PC-3 (cell line): ENCODE data around the gene NPR1. TPM values are rescaled to one million over a fixed set of nuclear protein-coding genes. Genes with fewer than 3 reads are reported as not detected.

ENCODE experiments used
- ATAC-seq: fragments of 200-7000 bp; cut with Tn5 transposase; 2 replicates; pipeline ENCODE4 v1.9.1; 2020; ENCODE audit warnings: mild to moderate bottlenecking, moderate library complexity
- BruUV-seq: library from RNA; stranded (reverse); fragments of 400-500 nt; replicated peaks from 2 replicates; lab custom pipeline; 2021; lab: Mats Ljungman, UMichigan
- CTCF ChIA-PET: fragments of 300-600 bp; sonication (Branson Sonifier 250); formaldehyde crosslinking; loops from one replicate; lab custom pipeline; 2022; ENCODE audit warnings: antibody characterized with exemption; lab: Charles Lee
- POLR2A ChIA-PET: fragments of 300-600 bp; sonication (Branson Sonifier 250); formaldehyde crosslinking; loops from one replicate; lab custom pipeline; 2022; ENCODE audit warnings: antibody characterized with exemption; ENCODE audit not compliant: unreplicated experiment; lab: Charles Lee
- DNase-seq: peaks from one replicate; pipeline ENCODE4 v3.0.0-alpha.2; 2015
- H2AFZ ChIP-seq: fragments of 300-600 bp; sonication (generic); 2 replicates; pipeline ENCODE4 v1.6.0; 2016; ENCODE audit warnings: antibody characterized with exemption, low read length
- H3F3A ChIP-seq: fragments of 300-600 bp; sonication (generic); one replicate; pipeline ENCODE4 v1.6.0; 2017; ENCODE audit warnings: antibody characterized with exemption, low read length, control low read depth, mild to moderate bottlenecking; ENCODE audit not compliant: unreplicated experiment
- H3K27ac ChIP-seq: fragments of 300-600 bp; sonication (generic); 2 replicates; pipeline ENCODE4 v1.5.1; 2016; ENCODE audit warnings: mild to moderate bottlenecking, low read length
- H3K27me3 ChIP-seq: fragments of 300-600 bp; sonication (generic); 2 replicates; pipeline ENCODE4 v1.6.1; 2016; ENCODE audit warnings: low read length, mixed read lengths
- H3K36me3 ChIP-seq: fragments of 300-600 bp; sonication (generic); 2 replicates; pipeline ENCODE4 v1.6.1; 2016; ENCODE audit warnings: low read depth, mixed run types, low read length, mixed read lengths
- H3K4me1 ChIP-seq: fragments of 300-600 bp; sonication (generic); 2 replicates; pipeline ENCODE4 v1.5.1; 2016; ENCODE audit warnings: low read length; ENCODE audit not compliant: insufficient read depth
- H3K4me2 ChIP-seq: fragments of 300-600 bp; sonication (generic); 2 replicates; pipeline ENCODE4 v1.6.0; 2016; ENCODE audit warnings: low read length
- H3K4me3 ChIP-seq: fragments of 300-600 bp; sonication (generic); 2 replicates; pipeline ENCODE4 v1.5.1; 2016; ENCODE audit warnings: mild to moderate bottlenecking, low read length, mixed read lengths
- H3K79me2 ChIP-seq: fragments of 300-600 bp; sonication (generic); 2 replicates; pipeline ENCODE4 v1.6.1; 2017; ENCODE audit warnings: low read length, mixed read lengths
- H3K9ac ChIP-seq: fragments of 300-600 bp; sonication (generic); 2 replicates; pipeline ENCODE4 v1.6.0; 2016; ENCODE audit warnings: mild to moderate bottlenecking, low read length
- H3K9me2 ChIP-seq: fragments of 300-600 bp; sonication (generic); replicated peaks from 2 replicates; pipeline ENCODE4 v1.6.1; 2016; ENCODE audit warnings: mixed run types, low read length, mixed read lengths
- H3K9me3 ChIP-seq: fragments of 300-600 bp; sonication (generic); 2 replicates; pipeline ENCODE4 v1.6.1; 2016; ENCODE audit warnings: low read length, mixed read lengths
- H4K20me1 ChIP-seq: fragments of 300-600 bp; sonication (generic); 2 replicates; pipeline ENCODE4 v1.6.1; 2016; ENCODE audit warnings: low read length, mixed read lengths
- CTCF ChIP-seq: fragments of 300-600 bp; sonication (generic); conservative IDR thresholded peaks from 2 replicates; pipeline ENCODE4 v1.5.1; 2017; ENCODE audit warnings: antibody characterized with exemption, low read depth, mild to moderate bottlenecking, low read length
- EZH2 ChIP-seq: fragments of 300-600 bp; sonication (generic); IDR thresholded peaks from one replicate; pipeline ENCODE4 v1.6.1; 2017; ENCODE audit warnings: antibody characterized with exemption, mild to moderate bottlenecking, low read length; ENCODE audit not compliant: unreplicated experiment
- EZH2phosphoT487 ChIP-seq: fragments of 300-600 bp; sonication (generic); IDR thresholded peaks from 2 replicates; pipeline ENCODE4 v1.6.1; 2018; ENCODE audit warnings: mild to moderate bottlenecking, antibody characterized with exemption, low read length, borderline replicate concordance
- intact Hi-C: fragments of 100-400 bp; cut with micrococcal nuclease; formaldehyde crosslinking; loops from 2 replicates; pipeline ENCODE4 v1.9.0; 2023
- total RNA-seq: library from RNA; depleted of rRNA; stranded (reverse); fragments of >200 nt; gene quantifications from 2 replicates; pipeline ENCODE4 v1.2.3, GENCODE V29; 2014

NPR1 gene
- total RNA-seq, 1 experiment from 2014 or later, result 0.84 TPM

- no peaks in the 10 kb centered on the region for H3K9me2 ChIP-seq
- H3K9me3 ChIP-seq, result no peaks in the 10 kb centered on the region
- H3K4me1 ChIP-seq, result peaks cover 5% of the 10 kb centered on the region; the same call in 1 of the 2 replicates
- DNase-seq, result no peak
- H3K9ac ChIP-seq, result no peak overlapping the region
- H4K20me1 ChIP-seq, result 0 out of 2 replicates have a peak, but pooled peaks cover 8% of the 10 kb centered on the region
- no peaks in the 10 kb centered on the region for H3K27me3 ChIP-seq
- peaks cover 18% of the 10 kb centered on the region for H3F3A ChIP-seq
- H3K79me2 ChIP-seq, result peaks cover 27% of the 10 kb centered on the region; the same call in 1 of the 2 replicates
- no peak overlapping the region for H3K4me3 ChIP-seq
- peaks cover 48% of the 10 kb centered on the region for H3K36me3 ChIP-seq
- no peak overlapping the region for H2AFZ ChIP-seq
- intact Hi-C loops, result no loop called here
- ChIA-PET CTCF (no interaction called here), POLR2A (no interaction called here)
- no peak for TF ChIP-seq EZH2phosphoT487
- TF ChIP-seq EZH2, result no peak
- no peak for TF ChIP-seq CTCF
- H3K27ac ChIP-seq, result no peak overlapping the region
- BruUV-seq, result no TSS peak
- no peak overlapping the region for H3K4me2 ChIP-seq
- no peak; the same call in 1 of the 2 replicates for ATAC-seq
Measured at GRCh38 chr1:153646672-153647345, 31.7 kb upstream of the NPR1 start.

GRCh38 chr1:153647346-153647714 is 31.2 kb upstream of the NPR1 start:
- CTCF ChIA-PET, result no interaction called here
- no peak overlapping the region for H3K27ac ChIP-seq
- intact Hi-C loops, result no loop called here
- no peaks in the 10 kb centered on the region for H3K9me2 ChIP-seq
- H3K4me1 ChIP-seq, result peaks cover 5% of the 10 kb centered on the region; the same call in 1 of the 2 replicates
- no peaks in the 10 kb centered on the region for H3K27me3 ChIP-seq
- no peaks in the 10 kb centered on the region for H3K9me3 ChIP-seq
- peaks cover 21% of the 10 kb centered on the region; the same call in 1 of the 2 replicates for H3K79me2 ChIP-seq
- ATAC-seq (peak; percentile 14), DNase-seq (no peak)
- H3K36me3 ChIP-seq, result peaks cover 43% of the 10 kb centered on the region
- POLR2A ChIA-PET, result interaction anchor here (1.4 kb wide), 1 partner anchor 12 kb away, joined by 6 read pairs; no protein-coding TSS in a partner anchor
- TF ChIP-seq EZH2phosphoT487 (no peak), CTCF (no peak), EZH2 (no peak)
- 0 out of 2 replicates have a peak, but pooled peaks cover 8% of the 10 kb centered on the region for H4K20me1 ChIP-seq
- no peak overlapping the region for H3K4me2 ChIP-seq
- no peak overlapping the region for H3K4me3 ChIP-seq
- H3F3A ChIP-seq, result peaks cover 18% of the 10 kb centered on the region
- no peak overlapping the region for H3K9ac ChIP-seq
- TSS peak; percentile 8 for BruUV-seq
- H2AFZ ChIP-seq, result no peak overlapping the region
